Stimulated activated CD8-positive, alpha-beta memory T cell treated with anti-CD3 and anti-CD28 coated beads, Interleukin-4, amount 100 ng/mL, for 48 hours (primary cell): ENCODE measurements around the gene SDC1.
"Not testable (repeated sequence)": the region's sequence is repeated elsewhere in the genome, so short reads cannot be mapped to it uniquely, and the experiment has no call there.

ENCODE experiments used
- DNase-seq: peaks from one replicate; pipeline ENCODE4 v3.0.0-alpha.2; 2020

Gene SDC1

DNA sequence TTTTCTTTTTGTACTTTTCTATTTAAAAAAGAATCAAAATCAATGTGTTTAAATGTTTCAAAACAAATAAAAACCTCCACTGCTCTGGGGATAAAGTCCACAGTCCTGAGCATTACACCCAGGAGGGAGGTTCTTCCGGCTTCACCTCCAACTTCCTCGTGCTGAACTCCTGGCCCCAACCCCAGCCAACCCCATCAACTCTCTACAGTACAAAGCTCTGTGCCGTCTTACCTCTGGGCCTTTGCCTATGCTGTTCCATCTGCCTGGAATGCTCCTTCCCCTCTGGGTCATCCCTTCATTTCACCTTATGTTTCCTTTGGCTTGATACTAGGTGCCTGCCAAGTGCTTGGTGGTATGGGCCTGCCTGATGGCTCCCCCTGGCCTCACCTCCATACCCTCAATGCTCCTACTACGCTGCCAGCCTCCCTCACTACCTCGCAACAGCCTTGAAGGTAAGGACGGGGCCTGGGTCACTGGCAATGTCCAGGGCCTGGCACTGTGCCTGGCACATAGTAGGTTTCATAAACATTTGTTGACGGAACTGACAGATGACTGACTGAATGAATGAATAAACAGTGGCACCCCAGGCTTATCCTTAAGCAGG lies 28.8 kb downstream of the SDC1 start:
- no peak for DNase-seq

DNA sequence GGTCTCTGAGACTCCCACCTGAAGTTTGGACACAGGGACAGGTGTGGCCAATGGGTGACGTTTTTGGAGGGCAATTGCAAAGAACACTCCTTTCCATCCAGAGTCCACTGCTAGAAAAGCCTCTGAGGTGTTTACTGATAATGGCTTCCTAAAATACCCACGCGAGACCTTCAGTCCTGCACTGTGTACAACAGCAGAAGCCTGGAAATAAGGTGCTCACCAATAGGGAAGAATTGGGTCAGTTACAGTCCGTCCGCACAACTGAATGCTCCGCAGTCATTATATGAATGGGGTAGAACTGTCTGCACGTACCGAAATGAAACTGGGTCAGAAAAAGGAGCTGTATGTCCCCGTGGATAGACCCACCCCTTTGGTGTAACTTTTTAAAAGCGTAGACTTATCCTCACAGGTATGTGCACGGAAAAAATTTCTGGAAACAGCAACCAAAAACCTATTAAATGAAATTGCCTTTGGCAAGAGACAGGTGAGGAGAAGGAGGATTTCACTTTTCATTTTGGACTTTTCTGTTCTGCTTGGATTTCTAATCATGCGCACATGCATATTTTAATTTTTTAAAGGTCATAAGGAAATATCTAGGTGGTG lies 29.4 kb downstream of the SDC1 start:
- DNase-seq = no peak

DNA sequence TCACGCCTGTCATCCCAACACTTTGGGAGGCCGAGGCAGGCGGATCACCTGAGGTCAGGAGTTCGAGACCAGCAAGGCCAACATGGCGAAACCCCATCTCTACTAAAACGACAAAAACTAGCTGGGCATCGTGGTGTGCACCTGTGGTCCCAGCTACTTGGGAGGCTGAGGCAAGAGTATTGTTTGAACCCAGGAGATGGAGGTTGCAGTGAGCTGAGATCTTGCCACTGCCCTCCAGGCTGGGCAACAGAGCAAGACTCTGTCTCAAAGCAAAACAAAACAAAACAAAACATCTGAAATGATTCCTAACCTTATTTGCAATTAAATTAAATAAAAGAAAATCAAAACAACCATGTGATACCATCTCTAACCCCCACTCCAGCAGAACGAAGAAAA lies 29.9 kb downstream of the SDC1 start:
- not testable (repeated sequence) for DNase-seq

DNA sequence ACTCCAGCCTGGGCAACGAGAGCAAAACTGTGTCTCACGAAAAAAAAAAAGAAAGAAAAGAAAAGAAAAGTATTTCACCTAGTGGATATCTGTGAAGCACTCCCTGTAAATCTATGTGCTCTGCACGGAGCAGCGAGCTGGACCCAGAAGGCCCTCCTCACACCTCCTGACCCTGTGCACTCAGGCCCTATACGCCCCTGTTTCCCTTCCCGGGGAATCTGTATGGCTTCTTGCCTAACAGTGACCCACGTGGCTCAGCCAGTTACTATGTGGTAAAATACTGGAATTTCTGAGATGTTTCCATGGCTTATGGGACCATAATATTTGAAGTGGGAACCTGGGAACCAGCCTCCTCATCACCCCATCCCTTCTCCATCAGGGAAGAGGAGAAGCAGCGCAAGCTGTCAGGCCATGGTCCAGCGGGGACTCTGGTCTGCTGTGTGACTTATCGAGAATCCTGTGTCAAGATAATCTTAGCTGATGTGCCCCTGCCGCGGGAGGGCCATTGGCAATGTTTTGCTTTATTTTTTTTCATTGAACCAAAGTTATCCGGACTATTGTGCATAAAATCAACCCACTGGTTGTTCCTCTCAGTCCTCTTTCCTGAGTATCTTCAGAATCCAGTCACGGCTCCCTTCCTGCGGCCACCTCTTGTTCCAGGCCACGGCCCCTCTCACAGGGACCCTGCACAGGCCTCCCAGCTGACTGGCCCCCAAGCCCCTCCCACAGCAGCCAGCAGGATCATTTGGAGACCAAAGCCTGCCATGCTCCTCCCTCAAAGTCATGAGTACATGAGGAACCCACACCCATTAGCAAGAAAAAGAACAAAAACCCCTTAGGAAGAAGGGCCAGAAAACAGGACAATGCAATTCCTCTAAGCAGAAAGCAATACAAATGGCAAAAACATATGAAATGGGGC lies 30.6 kb downstream of the SDC1 start:
- DNase-seq = no peak

DNA sequence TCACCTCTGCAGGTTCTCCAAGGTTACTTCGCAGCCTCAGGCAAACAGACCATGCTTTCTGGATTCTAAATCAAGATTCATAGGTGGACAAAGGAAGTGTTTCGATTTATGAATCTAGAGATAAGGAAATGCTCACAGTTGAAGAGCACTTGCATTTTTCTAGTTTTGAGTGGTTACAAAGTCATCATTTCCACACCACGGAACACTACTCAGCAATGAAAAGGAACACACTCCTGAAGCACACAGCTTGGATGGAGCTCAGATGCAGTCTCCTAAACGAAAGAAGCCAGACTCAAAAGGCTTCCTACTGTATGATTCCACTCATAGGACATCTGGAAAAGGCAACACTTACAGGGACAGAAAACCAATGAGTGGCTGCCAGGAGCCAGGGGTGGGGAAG lies 31.7 kb downstream of the SDC1 start:
- no peak for DNase-seq

DNA sequence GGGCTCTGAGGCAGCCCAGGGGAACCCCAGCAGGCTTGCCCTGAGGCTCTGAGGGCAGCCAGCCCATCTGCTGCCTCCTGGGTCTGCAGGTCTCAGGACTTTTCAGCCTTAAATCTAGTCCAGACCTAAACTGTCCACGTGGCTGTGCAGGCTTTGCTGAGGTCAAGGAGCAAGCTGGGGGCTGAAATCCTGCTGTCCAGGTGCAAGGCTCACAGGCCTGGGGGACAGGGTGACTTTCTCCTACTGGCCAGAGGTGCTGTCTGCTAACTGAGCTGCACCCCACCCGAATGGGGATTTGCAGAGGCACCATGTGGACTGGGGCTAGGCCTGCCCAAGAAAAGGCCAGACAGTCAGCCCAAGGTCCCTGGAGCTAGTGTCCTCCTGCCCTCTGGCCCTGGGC lies 32.1 kb downstream of the SDC1 start:
- no peak for DNase-seq

DNA sequence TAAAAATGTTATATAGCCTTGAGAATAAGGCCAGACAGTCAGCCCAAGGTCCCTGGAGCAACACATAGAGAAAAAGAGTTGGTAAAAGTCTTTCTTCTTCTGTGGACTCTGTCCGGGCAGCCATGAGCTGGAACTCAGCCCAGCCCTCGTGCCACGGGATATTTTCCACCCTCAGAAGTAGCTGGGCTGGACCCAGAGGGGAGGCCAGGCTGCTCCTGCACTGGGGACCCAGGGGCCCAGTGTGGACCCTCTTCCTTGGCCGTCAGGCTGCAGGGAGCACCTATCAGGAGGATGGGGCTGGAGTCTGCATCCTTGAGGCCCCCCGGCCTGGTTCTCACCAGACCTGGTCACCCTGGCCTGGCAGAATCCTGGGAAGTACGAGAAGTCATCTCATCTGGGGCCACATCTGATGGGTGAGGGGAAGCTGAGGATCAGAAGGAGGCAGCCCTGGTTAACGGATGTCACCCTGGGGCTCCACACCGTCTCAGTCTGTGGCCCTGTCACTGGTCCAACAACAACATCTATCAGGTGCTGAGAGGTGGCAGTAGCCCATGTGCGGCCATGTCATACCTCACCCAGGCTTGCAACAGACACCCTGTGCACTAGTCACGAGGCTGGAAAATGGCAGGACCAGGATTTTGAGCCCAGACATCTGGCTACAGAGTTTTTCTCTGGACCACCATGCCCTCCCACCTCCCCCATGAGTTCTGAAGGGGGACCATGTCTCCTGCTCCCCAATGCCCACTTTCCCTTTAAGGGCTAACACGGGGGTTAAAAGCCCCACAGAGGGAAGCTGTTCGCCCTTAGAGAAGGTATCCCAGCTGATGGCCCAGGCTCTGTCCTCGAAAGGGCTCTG lies 33.0 kb downstream of the SDC1 start:
- no peak for DNase-seq

DNA sequence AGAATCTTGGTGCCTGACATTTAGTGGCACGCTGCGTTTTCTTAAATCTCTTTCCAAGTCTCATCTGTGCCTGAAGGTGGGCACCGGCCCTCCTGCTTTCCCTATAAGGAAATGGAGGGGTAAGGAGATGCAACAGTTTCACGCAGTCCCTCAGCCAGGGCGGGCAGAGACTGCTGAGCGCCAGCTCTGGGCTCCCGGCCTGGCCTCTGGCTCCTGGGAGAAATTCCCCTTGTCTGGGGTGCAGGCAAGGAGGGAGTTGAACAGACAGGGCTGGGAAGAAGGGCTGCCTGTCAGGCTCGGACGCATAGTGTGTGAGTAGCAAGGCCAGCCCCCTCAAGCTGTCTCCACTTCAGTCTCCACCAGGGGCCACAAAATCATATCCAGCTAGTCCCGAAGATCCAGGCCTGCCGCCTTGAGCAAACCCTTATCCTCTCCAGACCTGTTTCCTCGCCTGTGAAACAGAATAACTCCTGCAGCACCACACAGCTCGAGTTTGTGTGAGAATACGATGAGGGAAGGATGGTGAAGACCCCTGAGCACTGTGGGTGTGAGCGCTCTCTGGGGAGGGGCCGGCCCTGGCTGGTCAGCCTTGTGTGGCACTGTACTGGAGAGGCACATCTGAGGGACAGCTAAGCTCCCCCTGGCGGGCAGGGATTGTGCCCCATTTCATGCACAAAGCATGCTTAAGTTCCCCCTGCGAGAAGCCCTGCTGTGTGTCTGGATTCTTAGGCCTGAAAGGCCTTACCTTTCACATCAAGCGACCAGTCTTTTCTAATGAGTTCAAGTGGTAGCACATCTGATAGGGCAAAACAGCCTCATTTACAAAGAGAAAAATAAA lies 33.8 kb downstream of the SDC1 start:
- no peak for DNase-seq

DNA sequence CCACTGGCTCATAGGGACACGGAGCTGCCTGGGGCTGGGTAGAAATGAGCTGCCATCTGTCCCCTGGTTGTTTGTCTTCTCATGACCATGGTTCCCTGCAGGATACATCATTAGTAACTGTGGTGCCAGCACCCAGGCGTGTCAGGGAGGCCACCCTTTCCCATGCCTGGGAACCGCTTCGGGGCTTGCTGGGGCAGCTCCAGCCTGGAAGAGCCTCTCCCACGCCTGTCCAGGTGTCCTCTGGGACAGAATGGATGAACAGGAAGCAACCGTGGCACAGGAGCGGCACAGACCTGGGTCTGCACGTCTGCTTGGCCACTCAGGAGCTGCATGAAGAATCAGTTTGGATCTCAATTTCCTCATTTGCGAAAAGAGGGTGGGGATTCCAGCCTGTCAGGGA lies 34.8 kb downstream of the SDC1 start:
- DNase-seq = no peak

DNA sequence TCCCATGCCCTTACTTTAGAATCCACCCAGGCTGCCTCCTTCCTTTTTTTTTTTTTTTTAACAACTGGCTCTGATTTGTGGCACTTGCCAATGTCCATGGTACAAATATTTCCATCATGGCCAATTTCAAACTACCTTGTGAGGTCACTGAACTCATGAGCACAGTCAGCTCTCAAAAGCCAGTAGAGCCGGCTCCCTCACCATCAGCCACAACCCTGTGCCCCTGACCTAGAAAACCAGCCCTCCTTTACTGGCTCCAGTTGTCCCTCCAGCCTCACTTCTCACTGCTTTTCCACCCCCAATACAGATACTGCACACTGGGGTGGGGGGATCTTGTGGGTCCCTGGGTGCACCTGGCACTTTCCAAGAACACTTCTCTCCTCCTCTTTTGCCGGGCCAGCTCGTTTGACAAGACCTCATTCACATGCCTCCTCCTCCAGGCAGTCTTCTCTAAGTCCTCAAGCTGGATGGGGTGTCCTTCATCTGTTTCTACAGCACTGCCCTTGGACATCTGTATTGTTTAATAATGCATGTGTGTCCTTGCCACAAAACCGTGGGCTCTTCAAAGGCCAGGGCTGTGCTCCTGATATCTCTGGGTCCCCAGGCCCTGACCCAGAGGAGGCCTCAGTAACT lies 35.5 kb downstream of the SDC1 start:
- no peak for DNase-seq

DNA sequence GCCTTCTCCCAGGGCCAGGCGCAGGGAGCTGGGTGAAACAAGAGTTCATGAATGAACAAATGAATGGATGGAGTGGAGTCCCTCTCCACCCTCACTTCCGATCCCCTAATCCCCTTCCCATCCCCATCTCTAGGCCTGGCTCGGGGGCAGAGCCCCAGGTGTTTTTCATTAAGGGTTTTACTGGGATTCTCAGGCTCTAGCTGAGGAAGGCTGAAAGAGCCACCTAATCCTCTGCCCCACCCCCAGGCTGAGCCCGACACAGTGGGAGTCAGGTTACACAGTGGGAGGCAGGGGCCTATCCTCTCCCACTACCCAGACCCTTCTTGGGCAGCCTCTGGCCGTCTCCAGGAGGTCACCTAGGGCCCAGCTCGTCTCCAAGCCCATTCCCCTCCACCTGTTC lies 36.1 kb downstream of the SDC1 start:
- DNase-seq = no peak

DNA sequence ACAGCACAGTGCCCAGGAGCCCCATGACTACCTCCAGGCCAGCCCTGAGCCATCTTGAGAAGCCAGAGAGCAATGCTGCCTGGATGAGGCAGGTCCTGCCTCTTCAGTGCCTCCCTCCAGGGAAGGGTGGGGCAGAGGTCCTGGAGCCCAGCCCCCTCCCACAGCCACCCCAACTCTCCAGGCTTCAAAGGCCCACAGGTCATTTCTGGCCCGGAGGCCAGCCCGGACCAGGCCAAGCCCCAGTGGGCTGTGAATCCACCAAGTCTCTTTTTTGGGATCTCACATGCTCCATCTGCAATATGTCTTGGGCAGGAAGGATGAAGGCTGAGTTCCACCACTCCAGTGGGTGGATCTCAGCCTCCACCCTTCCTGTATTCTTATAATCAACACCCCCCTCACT lies 36.7 kb downstream of the SDC1 start:
- no peak for DNase-seq

DNA sequence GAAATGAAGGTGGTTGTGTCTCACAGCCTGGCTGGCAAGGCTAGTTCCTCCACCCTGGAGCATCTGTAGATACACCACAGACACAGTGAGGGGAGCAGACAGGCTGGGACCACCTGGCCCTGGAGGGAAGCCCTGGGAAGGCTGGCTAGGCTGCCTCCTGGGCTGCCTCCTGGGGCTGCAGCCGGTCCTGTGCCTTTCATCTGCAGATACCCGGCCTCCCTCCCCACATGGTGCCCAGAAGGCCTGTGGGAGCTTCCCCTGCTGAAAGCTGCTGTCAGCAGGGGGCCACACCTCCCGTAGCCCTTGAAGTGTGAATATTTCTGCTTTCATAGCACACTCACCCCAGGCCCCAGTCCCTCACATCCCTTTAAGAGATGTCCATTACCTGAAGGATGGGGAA lies 37.6 kb downstream of the SDC1 start:
- no peak for DNase-seq

DNA sequence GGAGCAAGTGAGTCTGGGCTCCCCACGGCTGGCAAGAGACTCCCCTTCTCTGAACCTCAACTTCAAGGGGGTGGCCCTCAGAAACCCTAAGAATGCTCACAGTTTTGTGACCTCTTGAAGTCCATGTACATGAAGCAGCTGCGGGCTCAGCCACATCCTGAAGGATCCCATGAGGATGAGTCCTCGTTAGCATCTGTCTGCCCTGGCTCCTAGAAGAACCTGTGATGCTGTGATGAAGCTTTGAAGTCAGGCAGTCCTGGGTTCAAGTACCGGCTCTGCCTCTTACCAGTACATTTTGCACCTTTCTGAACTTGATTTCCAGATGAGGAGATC lies 38.1 kb downstream of the SDC1 start:
- no peak for DNase-seq

DNA sequence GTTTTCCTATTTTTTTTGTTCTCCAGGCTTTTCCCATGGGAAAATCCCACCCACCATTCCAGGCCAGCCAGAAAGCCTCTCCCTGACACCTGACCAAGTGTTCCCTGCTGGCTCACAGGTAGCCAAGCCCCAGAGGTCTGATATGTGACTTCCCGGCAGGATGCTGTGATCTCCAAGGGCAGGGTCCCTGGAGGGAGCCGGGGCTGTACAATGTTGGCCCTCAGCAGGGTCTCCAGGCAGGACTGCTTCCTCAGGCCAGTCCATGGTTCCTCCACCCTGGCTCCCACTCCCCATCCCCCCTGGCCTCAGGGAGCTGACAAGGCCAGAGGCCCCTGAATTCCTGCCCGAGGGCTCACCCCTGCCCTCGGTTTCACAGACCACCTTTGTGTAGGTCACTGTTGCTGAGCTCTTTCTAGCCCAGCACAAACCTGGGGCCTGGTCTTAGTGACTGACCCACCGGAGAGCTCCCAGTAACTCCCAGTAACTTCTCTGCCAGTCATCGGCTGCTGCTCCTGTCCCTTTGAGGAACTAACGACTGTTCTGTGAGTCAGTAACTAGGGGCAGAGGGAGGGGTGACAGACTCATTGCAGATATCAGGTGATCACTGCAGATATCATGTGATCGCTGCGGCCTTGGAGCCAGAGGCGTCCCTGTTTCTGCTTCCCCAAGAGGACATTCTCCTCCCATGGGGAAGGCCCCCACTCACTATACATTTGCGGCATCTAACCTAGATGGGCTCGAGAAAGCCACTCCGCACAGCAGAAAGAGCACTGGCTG lies 38.7 kb downstream of the SDC1 start:
- no peak for DNase-seq

DNA sequence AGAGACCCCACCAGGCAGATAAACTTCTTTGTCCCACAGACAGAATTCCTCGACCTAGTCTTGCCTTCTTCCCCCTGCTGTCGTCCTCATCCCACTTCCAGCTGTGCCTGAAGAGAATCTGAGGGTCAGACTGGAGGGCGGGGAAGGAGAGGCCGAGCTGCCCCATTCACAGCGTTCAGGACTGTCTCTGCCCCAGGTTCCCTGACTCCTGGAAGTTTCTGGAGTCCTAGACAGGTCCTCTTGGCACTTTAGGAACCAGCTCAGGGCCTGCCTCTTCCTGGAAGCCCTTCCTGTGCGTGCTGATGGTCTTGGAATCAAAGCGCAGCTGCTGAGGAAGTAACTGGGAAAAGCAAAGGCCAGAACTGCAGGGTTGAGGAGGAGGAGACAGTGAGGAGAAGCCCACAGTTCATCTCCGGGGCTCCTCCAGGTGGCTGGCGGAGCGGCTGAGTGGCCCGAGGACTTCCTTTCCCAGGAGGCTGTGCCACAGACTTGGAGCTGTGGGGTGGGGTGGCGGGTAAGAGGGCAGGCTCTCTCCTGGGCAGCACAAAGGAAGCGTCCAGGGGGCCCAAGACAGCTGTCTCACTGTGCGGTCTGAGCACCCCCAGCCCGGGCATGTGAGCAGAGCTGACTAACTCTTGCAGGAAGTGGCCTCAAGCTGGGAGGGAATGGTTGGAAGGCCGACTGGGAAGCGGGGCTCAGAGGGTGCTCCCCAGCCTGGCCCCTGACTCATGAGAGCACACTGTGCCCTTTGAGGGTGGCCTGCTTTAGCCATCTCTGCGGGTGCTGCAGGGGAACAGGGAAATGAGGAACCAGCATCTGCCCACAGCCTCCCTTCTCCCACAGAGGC lies 39.5 kb downstream of the SDC1 start:
- DNase-seq = no peak

DNA sequence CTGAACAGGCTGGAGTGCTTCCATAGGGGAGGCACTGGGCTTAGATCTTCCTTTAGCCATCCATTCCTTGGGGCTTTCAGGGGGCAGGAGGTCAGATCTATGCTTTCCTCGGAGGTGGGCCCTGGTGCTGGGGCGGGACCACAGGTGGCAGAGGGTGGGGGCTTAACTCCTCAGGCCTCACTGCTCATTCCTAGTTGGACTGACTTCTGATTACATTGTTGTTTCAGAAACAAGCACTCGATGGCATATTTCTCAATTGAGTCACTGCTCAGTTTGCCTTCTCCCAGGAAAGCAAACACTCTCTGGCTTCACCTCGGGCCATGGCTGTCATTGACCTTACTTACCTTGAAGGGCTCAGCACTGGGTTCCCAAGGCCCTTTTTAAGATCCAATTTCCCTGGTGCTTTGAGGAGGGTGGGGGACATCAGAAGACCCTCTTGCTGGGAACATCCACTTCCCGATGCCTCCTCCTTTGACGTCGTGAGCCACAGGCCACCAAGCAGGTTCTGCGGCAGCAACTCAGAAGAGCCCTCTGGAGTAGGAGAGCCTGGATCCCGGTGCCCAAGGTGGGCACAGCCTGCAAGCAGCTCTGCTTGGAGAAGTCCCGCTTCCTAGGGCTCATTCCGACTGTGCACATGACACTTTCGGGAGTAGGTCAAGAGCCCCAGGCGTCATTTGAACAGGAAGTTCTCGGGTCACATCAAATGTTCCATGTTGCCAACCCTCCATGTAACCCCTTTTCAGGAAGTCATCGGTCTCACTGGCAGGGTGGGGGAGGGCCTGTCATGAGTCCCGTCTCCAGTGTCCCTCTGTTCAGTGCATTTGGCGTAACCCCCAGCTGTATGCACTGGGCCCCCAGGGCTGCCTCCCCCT lies 40.6 kb downstream of the SDC1 start:
- no peak for DNase-seq

DNA sequence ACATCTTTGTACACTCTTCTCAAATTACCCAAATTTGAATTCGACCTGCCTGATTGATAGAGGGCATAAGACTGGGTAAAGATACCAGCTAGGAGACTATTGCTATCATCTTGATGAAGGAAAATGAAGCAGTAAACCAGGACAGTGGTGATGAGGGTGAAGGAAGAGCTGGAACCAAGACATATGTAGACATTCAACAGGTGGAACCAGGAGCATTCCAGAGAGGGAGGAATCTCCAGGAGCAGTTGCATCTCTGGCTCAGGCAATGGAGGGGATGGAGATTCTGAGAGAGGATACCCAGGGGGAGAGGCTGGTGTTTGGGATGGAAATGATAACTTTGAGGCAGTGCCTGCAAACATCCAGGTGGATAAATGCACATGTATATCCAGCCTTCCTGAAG lies 41.6 kb downstream of the SDC1 start:
- DNase-seq = no peak
